Common myeloid progenitor, CD34-positive (primary cell): ENCODE measurements around the gene MRPL27.

Source experiments
- CTCF ChIA-PET: fragments of 350-600 bp; sonication (Branson Sonifier 250); formaldehyde crosslinking; loops from one replicate; lab custom pipeline; 2021; ENCODE audit warnings: antibody characterized with exemption; lab: Charles Lee
- POLR2A ChIA-PET: fragments of 350-600 bp; sonication (Branson Sonifier 250); formaldehyde crosslinking; loops from one replicate; lab custom pipeline; 2021; ENCODE audit warnings: antibody characterized with exemption; lab: Charles Lee
- DNase-seq, 3 donors: peaks; one replicate each; pipeline versions ENCODE4 v3.0.0 to v3.0.0-alpha.2; 2013
- H3K27ac ChIP-seq, 2 experiments: 1 replicate in 1 of 2; 2 replicates in 1 of 2; pipeline ENCODE4 v1.7.0; 2013; ENCODE audit warnings: inconsistent platforms in 2 of 2, low read length in 2 of 2, mild to moderate bottlenecking in 2 of 2, low read depth in 1 of 2, moderate library complexity in 1 of 2; ENCODE audit not compliant: severe bottlenecking in 2 of 2, insufficient read depth in 1 of 2, poor library complexity in 1 of 2
- H3K27me3 ChIP-seq, 5 experiments: replicated peaks in 2 of 5; 1 replicate in 3 of 5; 2 replicates in 2 of 5; pipeline versions ENCODE4 v1.6.1 to v1.7.0; 2013; ENCODE audit warnings: low read length in 4 of 5, mild to moderate bottlenecking in 2 of 5, moderate library complexity in 2 of 5, inconsistent platforms in 1 of 5; ENCODE audit not compliant: insufficient read depth in 5 of 5, control insufficient read depth in 4 of 5
- H3K36me3 ChIP-seq, 4 experiments: 1 replicate in 2 of 4; 2 replicates in 2 of 4; pipeline versions ENCODE4 v1.6.1 to v1.7.0; 2013; ENCODE audit warnings: low read length in 3 of 4, control low read depth in 1 of 4, mild to moderate bottlenecking in 1 of 4; ENCODE audit not compliant: control insufficient read depth in 4 of 4, insufficient read depth in 4 of 4
- H3K4me1 ChIP-seq, 4 experiments: 1 replicate in 3 of 4; 2 replicates in 1 of 4; pipeline versions ENCODE4 v1.6.1 to v1.7.1; 2013; ENCODE audit warnings: low read length in 3 of 4, mild to moderate bottlenecking in 3 of 4, control low read depth in 1 of 4, inconsistent platforms in 1 of 4, moderate library complexity in 1 of 4; ENCODE audit not compliant: control insufficient read depth in 4 of 4, insufficient read depth in 4 of 4; ENCODE audit errors: control extremely low read depth in 1 of 4
- H3K4me3 ChIP-seq, 7 experiments: 1 replicate in 4 of 7; 2 replicates in 3 of 7; pipeline versions ENCODE4 v1.5.1 to v1.7.0; 2013; ENCODE audit warnings: mild to moderate bottlenecking in 7 of 7, low read length in 6 of 7, moderate library complexity in 6 of 7, inconsistent platforms in 2 of 7, low read depth in 2 of 7, control low read depth in 1 of 7; ENCODE audit not compliant: insufficient read depth in 4 of 7, control insufficient read depth in 1 of 7; ENCODE audit errors: extremely low read depth in 1 of 7
- H3K9me3 ChIP-seq, 5 experiments: 1 replicate in 4 of 5; 2 replicates in 1 of 5; pipeline versions ENCODE4 v1.6.1 to v1.7.1; 2013; ENCODE audit warnings: low read length in 4 of 5, mild to moderate bottlenecking in 2 of 5, inconsistent platforms in 1 of 5, low read depth in 1 of 5, moderate library complexity in 1 of 5; ENCODE audit not compliant: control insufficient read depth in 4 of 5, insufficient read depth in 2 of 5; ENCODE audit errors: control extremely low read depth in 1 of 5
- WGBS: methylation state at CpG from one replicate; pipeline ENCODE4 v1.1.5; 2013; ENCODE audit not compliant: insufficient coverage; 5-methylcytosine and 5-hydroxymethylcytosine counted together

The MRPL27 gene

DNA sequence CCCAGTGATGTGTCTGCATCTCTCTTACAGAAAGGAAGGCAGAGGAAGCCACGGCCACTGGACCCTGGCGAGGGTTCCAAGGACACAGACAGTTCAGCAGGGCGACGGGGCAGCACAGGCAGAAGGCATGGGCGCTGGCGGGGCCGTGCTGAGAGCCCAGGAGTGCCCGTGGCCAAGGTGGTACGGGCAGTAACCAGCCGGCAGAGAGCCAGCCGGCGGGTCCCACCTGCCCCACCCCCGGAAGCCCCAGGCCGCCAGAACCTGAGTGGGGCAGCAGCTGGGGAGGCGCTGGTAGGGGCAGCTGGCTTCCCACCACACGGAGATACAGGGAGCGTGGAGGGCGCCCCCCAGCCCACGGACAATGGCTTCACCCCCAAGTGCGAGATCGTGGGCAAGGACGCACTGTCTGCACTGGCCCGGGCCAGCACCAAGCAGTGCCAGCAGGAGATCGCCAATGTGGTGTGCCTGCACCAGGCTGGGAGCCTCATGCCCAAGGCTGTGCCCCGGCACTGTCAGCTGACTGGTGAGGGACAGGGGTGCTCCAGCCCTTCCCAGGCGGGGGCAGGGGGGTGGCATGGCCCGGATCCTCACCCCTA lies 19.3 kb downstream of the MRPL27 start:
- Histone ChIP-seq H3K4me1 (no peaks in the 10 kb centered on the region), H3K4me3 (no peak overlapping the region), H3K27ac (no peak overlapping the region), H3K36me3 (peaks cover 7 to 60% (median 42%) of the 10 kb centered on the region in 4 experiments), H3K27me3 (no peaks in the 10 kb centered on the region), H3K9me3 (no peaks in the 10 kb centered on the region)
- WGBS: 96% methylated on average over 27 of the region's 27 CpGs
- no peak for DNase-seq
- POLR2A ChIA-PET: no interaction called here
- CTCF ChIA-PET: interaction anchor here (1.4 to 1.8 kb wide), 3 partner anchors 8 to 15 kb away, joined by 3 to 5 read pairs (median 4); partner anchors contain the start of gene XYLT2

DNA sequence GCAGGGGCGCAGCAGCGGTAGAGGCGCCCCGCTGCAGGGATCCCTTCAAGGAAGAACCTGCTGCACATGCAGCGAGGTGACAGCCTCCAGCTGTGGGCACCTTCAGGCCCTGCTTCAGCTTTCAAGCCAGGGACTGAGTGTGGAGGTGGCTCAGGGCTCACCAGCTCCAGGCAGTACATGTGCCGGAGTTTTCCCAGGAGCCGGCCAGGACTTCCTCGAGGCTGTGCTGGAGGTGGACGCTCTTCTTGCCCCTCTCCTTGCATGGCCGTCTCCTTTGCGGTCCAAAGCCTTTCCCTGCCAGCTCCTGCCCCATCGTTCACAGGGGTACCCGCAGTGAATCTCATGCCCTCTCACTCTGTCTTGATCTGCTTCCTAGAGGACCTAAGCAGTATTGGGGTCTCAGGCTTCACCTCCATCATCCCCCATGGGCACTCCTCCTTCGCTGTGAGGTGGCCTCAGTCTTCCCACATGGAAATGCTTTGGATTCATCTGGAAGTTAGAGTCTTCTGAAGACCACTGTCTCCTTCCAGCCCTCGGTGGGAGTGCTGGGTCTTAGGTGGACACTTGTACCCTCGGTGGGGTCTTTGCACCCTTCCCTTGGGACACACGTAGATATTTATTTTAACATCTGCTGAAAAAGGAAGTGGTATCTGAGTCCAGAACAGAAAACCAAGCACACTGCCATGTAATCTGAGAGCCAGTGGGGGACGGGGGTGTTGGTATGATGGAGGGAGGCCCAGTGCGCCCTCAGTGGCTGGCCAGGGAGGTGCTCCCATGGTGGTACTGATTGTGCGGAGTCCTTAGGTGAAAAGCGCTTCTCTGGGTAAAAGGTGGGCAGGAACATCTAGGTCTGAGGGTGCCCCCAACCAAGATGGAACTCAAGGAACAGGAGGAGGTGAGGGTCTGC lies 20.0 kb downstream of the MRPL27 start:
- no peak for DNase-seq
- H3K4me3 ChIP-seq: no peak overlapping the region
- H3K9me3 ChIP-seq: no peaks in the 10 kb centered on the region
- POLR2A ChIA-PET: no interaction called here
- WGBS: 92% methylated on average over 20 of the region's 21 CpGs
- H3K4me1 ChIP-seq: peaks cover 0 to 5% (median 0%) of the 10 kb centered on the region in 4 experiments
- CTCF ChIA-PET: interaction anchor here (5.3 kb wide), 1 partner anchor 8 kb away, joined by 27 read pairs; no protein-coding TSS in a partner anchor
- no peak overlapping the region for H3K27ac ChIP-seq
- no peaks in the 10 kb centered on the region for H3K27me3 ChIP-seq
- peaks cover 5 to 53% (median 38%) of the 10 kb centered on the region in 4 experiments for H3K36me3 ChIP-seq

DNA sequence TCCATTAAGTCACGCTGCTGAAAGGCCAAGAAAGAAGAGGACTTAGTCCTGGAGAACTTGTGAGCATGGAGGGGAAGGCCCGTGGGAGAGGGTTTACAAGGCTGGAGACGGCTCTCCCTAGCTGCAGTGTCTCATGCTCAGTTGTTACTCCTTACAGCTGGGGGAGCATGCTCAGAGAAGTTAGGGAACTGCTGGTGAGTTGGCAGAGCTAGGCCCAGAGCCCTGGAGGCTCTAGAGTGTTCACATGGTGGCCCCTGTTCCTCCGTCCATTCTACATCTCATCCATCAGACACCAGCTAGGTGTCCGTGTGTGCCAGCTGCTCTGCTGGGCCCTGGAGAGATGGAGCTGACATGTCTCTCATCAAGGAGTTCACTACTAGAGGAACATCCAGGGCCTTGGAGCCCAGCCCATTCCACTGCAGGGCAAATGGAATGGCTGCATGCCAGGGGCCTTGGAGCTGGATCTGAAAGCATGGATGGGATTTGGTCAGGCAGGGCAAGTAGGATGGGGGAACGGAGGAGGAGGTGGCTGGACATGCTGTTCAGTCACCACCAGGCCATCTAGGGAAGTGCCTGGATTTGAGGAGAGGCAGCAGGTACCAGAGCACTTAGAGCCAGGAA lies 20.8 kb downstream of the MRPL27 start:
- POLR2A ChIA-PET: no interaction called here
- peaks cover 5 to 48% (median 33%) of the 10 kb centered on the region in 4 experiments for H3K36me3 ChIP-seq

DNA sequence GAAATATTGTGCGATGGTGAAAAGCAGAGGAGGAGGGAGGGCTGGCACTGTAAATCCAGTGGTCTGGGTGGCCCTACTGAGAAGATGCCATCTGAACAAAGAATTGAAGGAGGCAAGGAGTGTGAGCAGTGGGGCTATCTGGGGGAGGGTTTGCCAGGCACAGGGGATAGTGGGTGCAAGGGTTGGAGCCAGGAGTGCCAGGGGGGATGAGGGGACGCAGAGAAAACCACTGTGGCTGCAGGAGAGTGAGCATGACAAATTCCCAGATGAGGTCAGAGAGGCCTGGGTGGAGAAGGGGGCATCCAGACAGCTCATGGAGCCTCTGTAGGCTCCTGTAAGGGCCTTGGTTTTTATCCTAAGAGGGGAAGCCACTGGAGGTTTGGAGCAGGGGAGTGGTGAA lies 22.3 kb downstream of the MRPL27 start:
- POLR2A ChIA-PET: interaction anchor here (0.6 kb wide), 1 partner anchor 194 kb away, joined by 3 read pairs; no protein-coding TSS in a partner anchor
- no peak overlapping the region for H3K27ac ChIP-seq
- H3K4me3 ChIP-seq: no peak overlapping the region
- no peaks in the 10 kb centered on the region for H3K27me3 ChIP-seq
- DNase-seq: no peak
- H3K36me3 ChIP-seq: peaks cover 0 to 33% (median 22%) of the 10 kb centered on the region in 4 experiments
- H3K9me3 ChIP-seq: no peaks in the 10 kb centered on the region
- peaks cover 0 to 17% (median 10%) of the 10 kb centered on the region in 4 experiments for H3K4me1 ChIP-seq
- CTCF ChIA-PET: interaction anchor here (5.3 kb wide), 1 partner anchor 10 kb away, joined by 27 read pairs; no protein-coding TSS in a partner anchor
- no CpG with 5 or more reads among the region's 2 CpGs for WGBS

More for the DNA sequence above, 20.8 kb downstream of the MRPL27 start:
- CTCF ChIA-PET: interaction anchor here (5.3 kb wide), 1 partner anchor 9 kb away, joined by 27 read pairs; no protein-coding TSS in a partner anchor
- no peak for DNase-seq
- Histone ChIP-seq H3K27me3 (no peaks in the 10 kb centered on the region), H3K4me1 (peaks cover 0 to 10% (median 2%) of the 10 kb centered on the region in 4 experiments), H3K9me3 (no peaks in the 10 kb centered on the region), H3K4me3 (no peak overlapping the region), H3K27ac (no peak overlapping the region)
- WGBS: 97% methylated on average over 5 of the region's 6 CpGs

DNA sequence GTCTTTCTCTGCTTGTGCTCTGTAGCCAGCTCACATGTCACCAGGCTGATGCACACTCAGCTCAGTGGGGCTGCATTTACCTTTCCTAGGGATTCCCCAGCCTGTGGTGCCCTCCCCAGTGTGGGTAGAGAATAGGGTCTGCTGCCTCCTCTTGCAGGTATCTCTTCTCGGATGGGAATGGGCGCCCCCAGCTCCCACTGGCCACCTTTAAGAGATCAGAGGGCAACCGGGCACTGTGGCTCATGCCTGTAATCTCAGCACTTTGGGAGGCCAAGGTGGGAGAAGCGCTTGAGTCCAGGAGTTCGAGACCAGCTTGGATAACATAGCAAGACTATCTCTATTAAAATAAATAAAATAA lies 23.8 kb downstream of the MRPL27 start:
- no peaks in the 10 kb centered on the region for H3K27me3 ChIP-seq
- ChIA-PET POLR2A (no interaction called here), CTCF (interaction anchor here (1.4 to 5.3 kb wide), 2 partner anchors 12 to 33 kb away, joined by 3 to 27 read pairs; no protein-coding TSS in a partner anchor)
- H3K4me1 ChIP-seq: peaks cover 0 to 30% (median 24%) of the 10 kb centered on the region in 4 experiments
- H3K4me3 ChIP-seq: no peak overlapping the region
- H3K9me3 ChIP-seq: no peaks in the 10 kb centered on the region
- no peak overlapping the region for H3K27ac ChIP-seq
- DNase-seq: no peak
- WGBS: 100% methylated on average over 2 of the region's 5 CpGs
- peaks cover 0 to 18% (median 10%) of the 10 kb centered on the region in 4 experiments for H3K36me3 ChIP-seq

DNA sequence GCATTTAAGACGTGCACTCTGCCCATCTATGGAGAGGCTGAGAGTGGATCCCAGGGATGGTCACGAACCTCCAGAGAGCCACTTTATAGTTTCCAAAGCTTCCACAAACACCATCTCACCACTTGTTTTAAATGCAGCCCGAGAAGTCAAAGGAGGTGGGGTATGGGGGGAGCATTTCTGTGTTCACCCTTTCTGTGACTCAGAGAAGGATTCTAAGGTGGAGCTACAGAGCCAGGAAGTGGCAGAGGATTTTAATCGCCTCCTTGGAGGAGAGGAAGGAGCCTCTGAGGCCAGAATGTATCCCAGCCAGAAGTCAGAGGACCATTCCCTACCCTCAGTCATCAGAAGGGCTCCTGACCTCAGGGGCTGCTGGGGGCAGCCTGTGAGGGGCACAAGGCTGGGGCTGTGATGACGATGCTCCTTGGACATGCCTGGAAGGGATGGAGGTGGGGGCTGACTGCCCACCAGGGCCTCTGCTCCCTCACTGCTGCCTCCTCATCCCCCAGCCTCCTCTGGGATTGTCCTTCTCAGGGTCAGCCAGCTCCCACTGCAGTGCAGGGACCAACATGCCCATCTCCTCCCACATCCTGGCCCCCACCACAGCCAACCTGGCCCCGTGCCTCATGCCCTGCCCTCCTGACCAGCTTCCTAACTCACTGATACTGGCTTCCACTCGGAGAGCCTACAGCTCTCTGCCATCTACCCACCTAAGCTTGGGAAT lies 24.3 kb downstream of the MRPL27 start:
- Histone ChIP-seq H3K4me1 (peaks cover 0 to 30% (median 24%) of the 10 kb centered on the region in 4 experiments), H3K36me3 (peaks cover 0 to 16% (median 7%) of the 10 kb centered on the region in 4 experiments), H3K4me3 (no peak overlapping the region), H3K9me3 (no peaks in the 10 kb centered on the region), H3K27ac (no peak overlapping the region), H3K27me3 (no peaks in the 10 kb centered on the region)
- DNase-seq: no peak
- POLR2A ChIA-PET: no interaction called here
- 93% methylated on average over 3 of the region's 7 CpGs for WGBS
- CTCF ChIA-PET: interaction anchor here (0.9 to 5.3 kb wide), 3 partner anchors 12 to 33 kb away, joined by 3 to 27 read pairs (median 3); no protein-coding TSS in a partner anchor
